ENCODE measurements around the gene DENND4A.

DENND4A gene

GRCh38 chr15:65660927-65661326 lies 131.2 kb downstream of the DENND4A start:
- Histone ChIP-seq H3K9me3 (ENCODE audit: severe bottlenecking) (no peaks in the 10 kb centered on the region), H3K27me3 (ENCODE audit: insufficient read depth, low read depth, severe bottlenecking) (no peaks in the 10 kb centered on the region), H3K36me3 (no peaks in the 10 kb centered on the region), H3K27ac (no peak overlapping the region), H3K4me3 (ENCODE audit: low read depth, low read length) (no peak overlapping the region)
- no peak for DNase-seq
- TF ChIP-seq CTCF (IDR thresholded peaks at IDR 0.05; ENCODE audit: low read depth, low read length) = no peak

GRCh38 chr15:65659502-65660052 lies 132.5 kb downstream of the DENND4A start:
- no peak for TF ChIP-seq CTCF (IDR thresholded peaks at IDR 0.05; ENCODE audit: low read depth, low read length)
- no peaks in the 10 kb centered on the region for H3K27me3 ChIP-seq (ENCODE audit: insufficient read depth, low read depth, severe bottlenecking)
- no peak overlapping the region for H3K27ac ChIP-seq
- DNase-seq = no peak
- no peaks in the 10 kb centered on the region for H3K36me3 ChIP-seq
- H3K4me3 ChIP-seq (ENCODE audit: low read depth, low read length) = no peak overlapping the region
- H3K9me3 ChIP-seq (ENCODE audit: severe bottlenecking) = no peaks in the 10 kb centered on the region

- Histone ChIP-seq H3K9me3 (ENCODE audit: severe bottlenecking) (no peaks in the 10 kb centered on the region), H3K27me3 (ENCODE audit: insufficient read depth, low read depth, severe bottlenecking) (no peaks in the 10 kb centered on the region), H3K27ac (no peak overlapping the region), H3K36me3 (no peaks in the 10 kb centered on the region), H3K4me3 (ENCODE audit: low read depth, low read length) (no peak overlapping the region)
- DNase-seq = no peak
- TF ChIP-seq CTCF (IDR thresholded peaks at IDR 0.05; ENCODE audit: low read depth, low read length) = no peak
Observed at GRCh38 chr15:65655457-65655856, 136.6 kb downstream of the DENND4A start.

- no peak for DNase-seq
- no peaks in the 10 kb centered on the region for H3K36me3 ChIP-seq
- TF ChIP-seq CTCF (IDR thresholded peaks at IDR 0.05; ENCODE audit: low read depth, low read length) = no peak
- H3K27ac ChIP-seq = no peak overlapping the region
- no peak overlapping the region for H3K4me3 ChIP-seq (ENCODE audit: low read depth, low read length)
- H3K9me3 ChIP-seq (ENCODE audit: severe bottlenecking) = no peaks in the 10 kb centered on the region
- H3K27me3 ChIP-seq (ENCODE audit: insufficient read depth, low read depth, severe bottlenecking) = no peaks in the 10 kb centered on the region
Observed at GRCh38 chr15:65655026-65655425, 137.1 kb downstream of the DENND4A start.

DNA sequence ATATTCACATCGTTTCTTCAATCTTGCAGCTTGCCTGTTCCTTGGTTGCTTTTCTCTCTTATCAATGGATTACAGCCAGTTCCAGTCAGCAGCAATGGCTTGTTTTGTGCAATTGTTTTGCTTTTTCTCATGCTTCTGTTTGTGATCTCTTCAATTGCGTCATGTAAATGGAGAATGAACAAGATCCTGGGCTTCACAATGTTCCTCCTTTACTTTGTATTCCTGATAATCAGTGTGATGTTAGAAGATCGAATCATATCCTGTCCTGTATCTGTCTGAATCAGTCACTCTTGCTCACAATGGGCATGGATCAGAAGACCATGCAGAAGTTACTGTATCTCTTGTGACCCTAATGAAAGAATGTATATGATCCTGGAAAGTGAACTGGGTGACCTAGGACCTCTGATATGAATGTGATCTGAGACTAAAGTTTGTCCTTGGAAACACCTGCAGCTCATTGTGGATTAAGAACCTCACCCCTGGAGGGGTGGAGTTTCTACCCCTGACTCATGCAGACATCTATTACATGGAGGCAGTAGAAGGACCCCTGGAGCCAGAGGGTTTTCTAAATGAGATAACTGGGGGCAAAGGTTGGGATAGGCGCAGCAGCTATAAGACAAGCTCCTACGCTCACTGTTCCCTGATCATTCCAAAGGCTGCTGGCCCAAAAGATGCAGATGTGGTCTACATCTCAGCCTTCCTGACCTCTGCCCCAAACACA lies 138.1 kb downstream of the DENND4A start:
- TF ChIP-seq CTCF (IDR thresholded peaks at IDR 0.05; ENCODE audit: low read depth, low read length) = no peak
- no peak overlapping the region for H3K4me3 ChIP-seq (ENCODE audit: low read depth, low read length)
- no peaks in the 10 kb centered on the region for H3K9me3 ChIP-seq (ENCODE audit: severe bottlenecking)
- H3K27ac ChIP-seq = no peak overlapping the region
- H3K27me3 ChIP-seq (ENCODE audit: insufficient read depth, low read depth, severe bottlenecking) = no peaks in the 10 kb centered on the region
- DNase-seq = no peak
- H3K36me3 ChIP-seq = no peaks in the 10 kb centered on the region

- H3K36me3 ChIP-seq = no peaks in the 10 kb centered on the region
- DNase-seq = no peak
- no peak for TF ChIP-seq CTCF (IDR thresholded peaks at IDR 0.05; ENCODE audit: low read depth, low read length)
Observed at GRCh38 chr15:65653341-65653740, 138.8 kb downstream of the DENND4A start.

More at GRCh38 chr15:65653341-65653740, 138.8 kb downstream of the DENND4A start:
- no peaks in the 10 kb centered on the region for H3K9me3 ChIP-seq (ENCODE audit: severe bottlenecking)
- no peak overlapping the region for H3K27ac ChIP-seq
- H3K27me3 ChIP-seq (ENCODE audit: insufficient read depth, low read depth, severe bottlenecking) = no peaks in the 10 kb centered on the region
- no peak overlapping the region for H3K4me3 ChIP-seq (ENCODE audit: low read depth, low read length)

Data from WERI-Rb-1 (cell line).